BJ (cell line): Measurements from ENCODE around the gene GNG13. TPM values are rescaled to one million over a fixed set of nuclear protein-coding genes. Genes with fewer than 3 reads are reported as not detected.

Experiments
- CTCF ChIA-PET: fragments of 350-600 bp; formaldehyde crosslinking; extraction: SDS; loops from one replicate; lab custom pipeline; 2021; ENCODE audit warnings: antibody characterized with exemption, inconsistent platforms; lab: Yijun Ruan, JAX
- POLR2A ChIA-PET: fragments of 300-600 bp; sonication (Branson Sonifier 250); formaldehyde crosslinking; extraction: SDS; loops from one replicate; lab custom pipeline; 2021; ENCODE audit warnings: antibody characterized with exemption; lab: Charles Lee
- DNase-seq: peaks from one replicate; pipeline ENCODE4 v3.0.0-alpha.2; 2011; ENCODE audit warnings: low read depth
- H3K27me3 ChIP-seq: 2 replicates; pipeline ENCODE4 v1.6.0; 2011; ENCODE audit warnings: low read length; ENCODE audit not compliant: control insufficient read depth, insufficient read depth
- H3K36me3 ChIP-seq: 2 replicates; pipeline ENCODE4 v1.5.1; 2011; ENCODE audit warnings: low read length; ENCODE audit not compliant: control insufficient read depth, insufficient read depth
- H3K4me3 ChIP-seq: 2 replicates; pipeline ENCODE4 v1.5.1; 2011; ENCODE audit warnings: low read depth, mild to moderate bottlenecking, control low read depth, low read length
- CTCF ChIP-seq: IDR thresholded peaks from 2 replicates; pipeline ENCODE4 v1.5.1; 2011; ENCODE audit warnings: low read depth, mild to moderate bottlenecking, control low read depth, inconsistent platforms, low read length, moderate library complexity; ENCODE audit not compliant: insufficient read depth
- polyA plus RNA-seq: library from polyadenylated mRNA; depleted of rRNA; stranded (reverse); fragments of >200 nt; gene quantifications from 2 replicates; pipeline ENCODE4 v1.2.3, GENCODE V29; 2011

GNG13 gene
- polyA plus RNA-seq, 1 experiment: not detected

DNA sequence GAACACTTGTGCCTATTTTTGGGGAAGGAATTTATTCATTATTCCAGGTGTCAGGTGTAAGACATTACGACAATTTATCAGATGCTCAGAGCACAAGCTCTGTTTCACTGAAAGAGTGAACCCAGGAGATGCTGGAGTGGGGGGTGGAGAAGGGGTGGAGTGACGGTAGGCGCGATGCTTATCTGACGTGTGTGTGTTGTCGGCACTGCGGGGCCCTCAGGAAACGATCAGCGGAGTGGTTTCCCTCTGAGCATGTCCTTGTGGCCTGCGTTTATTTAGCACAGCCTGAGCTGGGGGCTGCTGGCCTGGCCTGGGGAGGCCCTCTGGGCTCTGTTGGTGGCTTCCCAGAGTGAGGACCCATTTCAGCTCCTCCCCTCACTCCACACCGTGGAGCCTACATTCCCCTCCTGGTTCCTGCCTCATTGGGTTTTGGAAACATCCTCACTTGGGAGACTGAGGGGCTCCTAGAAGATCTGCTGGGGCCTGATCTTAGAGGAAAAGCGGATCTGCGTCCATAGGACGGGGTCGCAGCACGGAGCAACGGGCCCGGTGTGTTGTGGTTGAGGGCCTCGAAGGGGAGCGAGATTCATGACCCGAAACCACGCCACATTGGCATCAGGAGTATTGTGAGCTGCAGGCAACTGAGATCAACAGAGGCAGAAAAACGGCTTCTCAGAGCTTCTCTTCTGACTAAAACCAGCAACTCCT lies 19.0 kb upstream of the GNG13 start:
- H3K4me3 ChIP-seq: no peak overlapping the region
- no peaks in the 10 kb centered on the region for H3K36me3 ChIP-seq
- CTCF ChIA-PET: interaction anchor here (1.1 kb wide), 1 partner anchor 235 kb away, joined by 3 read pairs; no protein-coding TSS in a partner anchor
- POLR2A ChIA-PET: no interaction called here
- peaks cover 2% of the 10 kb centered on the region; the same call in 1 of the 2 replicates for H3K27me3 ChIP-seq
- no peak for DNase-seq
- no peak for TF ChIP-seq CTCF

GRCh38 chr16:818592-818991 lies 18.1 kb upstream of the GNG13 start:
- no peak for TF ChIP-seq CTCF
- Histone ChIP-seq H3K4me3 (no peak overlapping the region), H3K36me3 (no peaks in the 10 kb centered on the region), H3K27me3 (peaks cover 1% of the 10 kb centered on the region; the same call in 1 of the 2 replicates)
- no peak for DNase-seq
- ChIA-PET CTCF (no interaction called here), POLR2A (no interaction called here)

GRCh38 chr16:818132-818531 lies 17.6 kb upstream of the GNG13 start:
- CTCF ChIA-PET: no interaction called here

DNA sequence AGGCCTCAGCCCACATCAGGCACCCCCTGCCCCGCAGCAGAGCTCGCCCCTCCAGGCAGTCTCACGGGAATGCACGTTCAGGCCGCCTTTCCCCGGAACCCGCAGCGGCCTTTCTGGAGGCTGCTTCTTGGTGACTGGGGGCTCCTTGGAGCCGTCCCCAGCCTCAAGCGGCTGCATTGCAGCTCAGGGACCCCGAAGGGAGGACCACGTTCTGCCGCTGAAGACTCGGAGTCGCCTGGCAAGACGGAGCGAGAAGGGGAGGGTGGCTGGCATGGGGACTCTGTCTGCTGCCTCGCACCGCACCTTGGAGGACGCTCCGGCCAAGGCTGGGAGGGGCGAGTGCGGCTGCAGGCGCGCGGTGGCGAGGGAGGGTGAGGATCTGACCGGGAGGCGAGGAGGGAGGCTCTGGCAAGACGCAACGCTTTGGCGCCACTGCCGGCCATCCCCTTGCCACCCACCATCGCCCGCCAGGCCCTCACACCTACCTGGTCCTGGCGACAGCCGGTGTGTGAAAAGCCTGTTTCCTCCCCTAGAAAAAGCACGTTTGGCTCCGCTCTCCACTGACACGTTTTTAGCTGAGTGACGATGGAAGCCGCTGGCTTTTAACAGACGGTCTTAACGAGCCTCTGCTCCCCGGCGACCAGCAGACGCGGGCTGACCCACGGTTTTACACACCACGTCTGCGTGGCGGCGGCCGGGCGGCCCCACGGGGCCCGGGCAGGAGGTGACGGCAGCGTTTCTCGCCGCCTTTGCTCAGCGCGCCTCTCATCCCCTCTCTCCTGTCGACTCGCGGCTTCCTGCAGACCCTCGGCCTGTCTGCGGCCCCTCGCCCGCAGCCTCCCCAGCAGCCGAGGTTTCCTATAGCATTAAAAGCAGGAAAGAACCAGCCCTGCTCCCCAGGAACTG lies 16.7 kb upstream of the GNG13 start:
- H3K4me3 ChIP-seq: no peak overlapping the region
- CTCF ChIA-PET: interaction anchor here (0.6 to 0.9 kb wide), 2 partner anchors 47 to 240 kb away, joined by 3 read pairs; no protein-coding TSS in a partner anchor
- H3K36me3 ChIP-seq: no peaks in the 10 kb centered on the region
- TF ChIP-seq CTCF: no peak
- no peaks in the 10 kb centered on the region for H3K27me3 ChIP-seq
- POLR2A ChIA-PET: no interaction called here
- no peak for DNase-seq

More at GRCh38 chr16:818132-818531, 17.6 kb upstream of the GNG13 start:
- no peaks in the 10 kb centered on the region for H3K36me3 ChIP-seq
- no peak for TF ChIP-seq CTCF
- POLR2A ChIA-PET: no interaction called here
- H3K4me3 ChIP-seq: no peak overlapping the region
- no peaks in the 10 kb centered on the region for H3K27me3 ChIP-seq
- no peak for DNase-seq

- no peaks in the 10 kb centered on the region for H3K27me3 ChIP-seq
- no peaks in the 10 kb centered on the region for H3K36me3 ChIP-seq
- DNase-seq: no peak
- no peak overlapping the region for H3K4me3 ChIP-seq
- POLR2A ChIA-PET: no interaction called here
- TF ChIP-seq CTCF: no peak
- CTCF ChIA-PET: interaction anchor here (0.9 to 3.9 kb wide), 3 partner anchors 241 to 285 kb away, joined by 3 to 54 read pairs (median 10); no protein-coding TSS in a partner anchor
Observed at GRCh38 chr16:815861-816260, 15.3 kb upstream of the GNG13 start.
